ENCODE measurements around the gene TBC1D25.
"Not testable (repeated sequence)": the region's sequence is repeated elsewhere in the genome, so short reads cannot be mapped to it uniquely, and the experiment has no call there.

The TBC1D25 gene

GRCh38 chrX:48548871-48549270, 9.4 kb downstream of the TBC1D25 start:
- no peak for TF ChIP-seq CTCF (IDR thresholded peaks at IDR 0.05; ENCODE audit: low read depth, low read length, missing control alignments)
- in situ Hi-C loops (cut with HindIII; ENCODE audit: low pct_ligation_motif_present, low sequenced_read_pairs) = no loop called here
- no peak for DNase-seq
- Histone ChIP-seq H3K27ac (no peak overlapping the region), H3K36me3 (replicated peaks) (no peaks in the 10 kb centered on the region), H3K4me3 (ENCODE audit: low read depth, low read length) (no peak overlapping the region), H3K27me3 (replicated peaks) (no peaks in the 10 kb centered on the region)

DNA sequence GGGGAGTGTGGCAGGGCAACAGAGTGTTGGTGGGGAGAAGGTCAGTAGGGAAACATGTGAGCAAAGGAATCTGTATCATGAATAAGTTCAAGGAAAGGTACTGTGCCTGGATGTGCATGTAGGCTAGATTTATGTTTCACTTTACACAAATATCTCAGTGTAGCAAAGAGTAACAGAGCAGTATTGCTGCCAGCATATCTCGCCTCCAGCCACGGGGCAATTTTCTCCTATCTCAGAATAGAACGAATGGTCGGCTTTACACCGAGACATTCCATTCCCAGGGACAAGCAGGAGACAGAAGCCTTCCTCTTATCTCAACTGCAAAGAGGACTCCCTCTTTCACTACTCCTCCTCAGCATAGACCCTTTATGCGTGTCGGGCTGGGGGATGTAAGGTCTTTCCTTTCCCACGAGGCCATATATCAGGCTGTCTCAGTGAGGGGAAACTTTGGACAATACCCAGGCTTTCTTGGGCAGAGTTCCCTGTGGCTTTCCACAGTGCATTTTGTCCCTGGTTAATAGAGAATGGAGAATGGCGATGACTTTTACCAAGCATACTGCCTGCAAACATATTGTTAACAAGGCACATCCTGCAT, 16.3 kb downstream of the TBC1D25 start:
- in situ Hi-C loops (cut with HindIII; ENCODE audit: low pct_ligation_motif_present, low sequenced_read_pairs); H3K36me3 ChIP-seq (replicated peaks); H3K4me3 ChIP-seq (ENCODE audit: low read depth, low read length); DNase-seq; H3K27me3 ChIP-seq (replicated peaks); H3K27ac ChIP-seq: not testable (repeated sequence)

DNA sequence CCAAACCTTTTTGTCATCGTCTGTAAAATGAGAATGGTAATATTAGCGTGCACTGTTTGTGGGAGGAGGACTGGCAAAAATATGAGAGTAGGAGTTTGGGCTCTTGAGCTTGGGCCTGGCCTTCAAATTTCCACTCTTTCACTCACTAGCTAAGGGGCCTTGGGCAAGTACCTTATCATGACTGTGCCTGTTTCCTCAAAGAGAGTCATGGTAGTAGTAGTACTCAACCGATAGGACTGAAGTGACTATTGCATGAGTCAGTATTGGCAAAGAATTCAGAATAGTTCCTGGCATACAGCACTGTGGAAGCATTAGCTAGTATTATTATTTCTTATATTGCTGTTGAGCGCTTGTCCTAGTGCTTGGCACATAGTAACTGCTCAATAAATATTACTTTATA, 18.8 kb downstream of the TBC1D25 start:
- Histone ChIP-seq H3K27me3 (replicated peaks) (no peaks in the 10 kb centered on the region), H3K36me3 (replicated peaks) (peaks cover 6% of the 10 kb centered on the region), H3K27ac (peak overlapping the region; percentile 7), H3K4me3 (ENCODE audit: low read depth, low read length) (no peak overlapping the region)
- no peak for TF ChIP-seq CTCF (IDR thresholded peaks at IDR 0.05; ENCODE audit: low read depth, low read length, missing control alignments)
- peak; percentile 65 for DNase-seq
- in situ Hi-C loops (cut with HindIII; ENCODE audit: low pct_ligation_motif_present, low sequenced_read_pairs) = no loop called here

DNA sequence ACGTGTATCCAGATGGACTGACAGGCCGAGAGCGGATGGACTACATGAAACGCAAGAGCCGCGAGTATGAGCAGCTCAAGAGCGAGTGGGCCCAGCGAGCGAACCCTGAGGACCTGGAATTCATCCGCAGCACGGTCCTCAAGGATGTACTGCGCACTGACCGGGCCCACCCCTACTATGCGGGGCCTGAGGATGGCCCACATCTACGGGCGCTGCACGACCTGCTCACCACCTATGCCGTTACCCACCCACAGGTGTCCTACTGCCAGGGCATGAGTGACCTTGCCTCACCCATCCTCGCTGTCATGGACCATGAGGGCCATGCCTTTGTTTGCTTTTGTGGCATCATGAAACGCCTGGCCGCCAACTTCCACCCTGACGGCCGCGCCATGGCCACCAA, 20.1 kb downstream of the TBC1D25 start:
- H3K27ac ChIP-seq = no peak overlapping the region
- TF ChIP-seq CTCF (IDR thresholded peaks at IDR 0.05; ENCODE audit: low read depth, low read length, missing control alignments) = no peak
- no peak overlapping the region for H3K4me3 ChIP-seq (ENCODE audit: low read depth, low read length)
- H3K27me3 ChIP-seq (replicated peaks) = no peaks in the 10 kb centered on the region
- in situ Hi-C loops (cut with HindIII; ENCODE audit: low pct_ligation_motif_present, low sequenced_read_pairs) = no loop called here
- no peak for DNase-seq
- H3K36me3 ChIP-seq (replicated peaks) = peaks cover 8% of the 10 kb centered on the region

- in situ Hi-C loops (cut with HindIII; ENCODE audit: low pct_ligation_motif_present, low sequenced_read_pairs) = no loop called here
- Histone ChIP-seq H3K27me3 (replicated peaks) (no peaks in the 10 kb centered on the region), H3K36me3 (replicated peaks) (peaks cover 8% of the 10 kb centered on the region), H3K27ac (no peak overlapping the region), H3K4me3 (ENCODE audit: low read depth, low read length) (no peak overlapping the region)
- no peak for DNase-seq
- TF ChIP-seq CTCF (IDR thresholded peaks at IDR 0.05; ENCODE audit: low read depth, low read length, missing control alignments) = no peak
Measured at GRCh38 chrX:48560056-48560455, 20.5 kb downstream of the TBC1D25 start.

DNA sequence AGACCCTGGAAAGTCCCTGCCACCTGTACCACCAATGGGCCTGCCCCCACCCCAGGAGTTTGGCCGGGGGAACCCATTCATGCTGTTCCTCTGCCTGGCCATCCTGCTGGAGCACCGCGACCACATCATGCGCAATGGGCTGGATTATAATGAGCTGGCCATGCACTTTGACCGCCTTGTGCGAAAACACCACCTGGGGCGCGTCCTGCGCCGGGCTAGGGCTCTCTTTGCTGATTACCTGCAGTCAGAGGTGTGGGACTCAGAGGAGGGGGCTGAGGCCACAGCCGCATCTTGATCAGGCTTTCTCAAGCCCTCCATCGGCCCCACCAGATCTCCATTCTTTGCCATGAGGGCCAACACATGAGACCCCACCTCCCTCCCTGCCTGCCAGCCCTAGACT, 21.2 kb downstream of the TBC1D25 start:
- DNase-seq = no peak
- no peak for TF ChIP-seq CTCF (IDR thresholded peaks at IDR 0.05; ENCODE audit: low read depth, low read length, missing control alignments)
- H3K4me3 ChIP-seq (ENCODE audit: low read depth, low read length) = no peak overlapping the region
- no peak overlapping the region for H3K27ac ChIP-seq
- H3K27me3 ChIP-seq (replicated peaks) = no peaks in the 10 kb centered on the region
- H3K36me3 ChIP-seq (replicated peaks) = peaks cover 8% of the 10 kb centered on the region
- in situ Hi-C loops (cut with HindIII; ENCODE audit: low pct_ligation_motif_present, low sequenced_read_pairs) = no loop called here

Measured in brain microvascular endothelial cell (primary cell).